Measurements from ENCODE around the gene VPS36. TPM values are rescaled to one million over a fixed set of nuclear protein-coding genes. Genes with fewer than 3 reads are reported as not detected.

Gene VPS36
- total and polyA plus RNA-seq, 9 of the 15 experiments (the other 6 are each of a cell fraction or from before 2014, with no cell fraction given) = 8.4 to 30.6 (median 23.7) TPM

GRCh38 chr13:52394586-52394985 lies 55.8 kb downstream of the VPS36 start (continued):
- no peak for TF ChIP-seq KLF10 (CRISPR knock-in tag; IDR thresholded peaks at IDR 0.05)
- no peak for TF ChIP-seq BACH1 (tag; IDR thresholded peaks at IDR 0.05)
- no peak for TF ChIP-seq TEAD1 (CRISPR knock-in tag; IDR thresholded peaks at IDR 0.05)
- no peak for TF ChIP-seq ATF2 (CRISPR knock-in tag; IDR thresholded peaks at IDR 0.05)
- TF ChIP-seq HOXB6 (CRISPR knock-in tag; IDR thresholded peaks at IDR 0.05; ENCODE audit: borderline replicate concordance) = no peak
- TF ChIP-seq NCOA4 (IDR thresholded peaks at IDR 0.05; ENCODE audit: partially characterized antibody) = no peak
- no peak for TF ChIP-seq ZNF197 (CRISPR knock-in tag; IDR thresholded peaks at IDR 0.05; ENCODE audit: low read depth)
- TF ChIP-seq HNRNPH1 (optimal IDR thresholded peaks at IDR 0.05; ENCODE audit: low read depth, low read length) = no peak
- TF ChIP-seq ZNF518B (CRISPR knock-in tag; IDR thresholded peaks at IDR 0.05) = no peak
- TF ChIP-seq, protein P1, sequence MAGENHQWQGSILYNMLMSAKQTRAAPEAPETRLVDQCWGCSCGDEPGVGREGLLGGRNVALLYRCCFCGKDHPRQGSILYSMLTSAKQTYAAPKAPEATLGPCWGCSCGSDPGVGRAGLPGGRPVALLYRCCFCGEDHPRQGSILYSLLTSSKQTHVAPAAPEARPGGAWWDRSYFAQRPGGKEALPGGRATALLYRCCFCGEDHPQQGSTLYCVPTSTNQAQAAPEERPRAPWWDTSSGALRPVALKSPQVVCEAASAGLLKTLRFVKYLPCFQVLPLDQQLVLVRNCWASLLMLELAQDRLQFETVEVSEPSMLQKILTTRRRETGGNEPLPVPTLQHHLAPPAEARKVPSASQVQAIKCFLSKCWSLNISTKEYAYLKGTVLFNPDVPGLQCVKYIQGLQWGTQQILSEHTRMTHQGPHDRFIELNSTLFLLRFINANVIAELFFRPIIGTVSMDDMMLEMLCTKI (IDR thresholded peaks at IDR 0.05; ENCODE audit: partially characterized antibody) = no peak
- TF ChIP-seq, protein P2, sequence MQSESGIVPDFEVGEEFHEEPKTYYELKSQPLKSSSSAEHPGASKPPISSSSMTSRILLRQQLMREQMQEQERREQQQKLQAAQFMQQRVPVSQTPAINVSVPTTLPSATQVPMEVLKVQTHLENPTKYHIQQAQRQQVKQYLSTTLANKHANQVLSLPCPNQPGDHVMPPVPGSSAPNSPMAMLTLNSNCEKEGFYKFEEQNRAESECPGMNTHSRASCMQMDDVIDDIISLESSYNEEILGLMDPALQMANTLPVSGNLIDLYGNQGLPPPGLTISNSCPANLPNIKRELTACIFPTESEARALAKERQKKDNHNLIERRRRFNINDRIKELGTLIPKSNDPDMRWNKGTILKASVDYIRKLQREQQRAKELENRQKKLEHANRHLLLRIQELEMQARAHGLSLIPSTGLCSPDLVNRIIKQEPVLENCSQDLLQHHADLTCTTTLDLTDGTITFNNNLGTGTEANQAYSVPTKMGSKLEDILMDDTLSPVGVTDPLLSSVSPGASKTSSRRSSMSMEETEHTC (IDR thresholded peaks at IDR 0.05) = no peak
- no peak for TF ChIP-seq CBX1 (IDR thresholded peaks at IDR 0.05; ENCODE audit: low read depth)
